PC-9 (cell line): ENCODE results near the gene PLB1. TPM values are rescaled to one million over a fixed set of nuclear protein-coding genes. Genes with fewer than 3 reads are reported as not detected.

Experiments
- BruUV-seq: library from RNA; stranded (reverse); fragments of 400-500 nt; replicated peaks from 2 replicates; lab custom pipeline; 2021; lab: Mats Ljungman, UMichigan
- CTCF ChIA-PET: fragments of 300-600 bp; sonication (Branson Sonifier 250); formaldehyde crosslinking; loops from one replicate; lab custom pipeline; 2022; ENCODE audit warnings: antibody characterized with exemption; lab: Charles Lee
- POLR2A ChIA-PET: fragments of 300-600 bp; sonication (Branson Sonifier 250); formaldehyde crosslinking; loops from one replicate; lab custom pipeline; 2022; ENCODE audit warnings: antibody characterized with exemption; ENCODE audit not compliant: unreplicated experiment; lab: Charles Lee
- DNase-seq, 2 experiments: peaks; one replicate each; pipeline versions ENCODE4 v3.0.0 to v3.0.0-alpha.2; 2015 to 2022; ENCODE audit warnings: mixed read lengths in 1 of 2
- H2AFZ ChIP-seq: fragments of 200-600 bp; sonication (generic); 2 replicates; pipeline ENCODE4 v1.8.1; 2017; ENCODE audit warnings: antibody characterized with exemption
- H3F3A ChIP-seq: fragments of 200-600 bp; sonication (generic); 2 replicates; pipeline ENCODE4 v1.8.1; 2017; ENCODE audit warnings: antibody characterized with exemption, mild to moderate bottlenecking, low read depth; ENCODE audit not compliant: insufficient read depth
- H3K27ac ChIP-seq: fragments of 200-600 bp; sonication (generic); 2 replicates; pipeline ENCODE4 v1.6.1; 2016; ENCODE audit warnings: mixed run types
- H3K27me3 ChIP-seq: fragments of 200-600 bp; sonication (generic); 2 replicates; pipeline ENCODE4 v1.6.1; 2016; ENCODE audit warnings: low read depth, mixed run types; ENCODE audit not compliant: insufficient read depth
- H3K36me3 ChIP-seq: fragments of 200-600 bp; sonication (generic); 2 replicates; pipeline ENCODE4 v1.6.1; 2016; ENCODE audit warnings: low read depth, mixed run types
- H3K4me1 ChIP-seq: fragments of 200-600 bp; sonication (generic); replicated peaks from 2 replicates; pipeline ENCODE4 v1.6.1; 2016; ENCODE audit warnings: mixed run types; ENCODE audit not compliant: insufficient read depth
- H3K4me2 ChIP-seq: fragments of 200-600 bp; sonication (generic); 2 replicates; pipeline ENCODE4 v1.6.1; 2017; ENCODE audit warnings: mixed run types
- H3K4me3 ChIP-seq: fragments of 200-600 bp; sonication (generic); 2 replicates; pipeline ENCODE4 v1.6.1; 2016; ENCODE audit warnings: mixed run types
- H3K79me2 ChIP-seq: fragments of 200-600 bp; sonication (generic); 2 replicates; pipeline ENCODE4 v1.6.1; 2017; ENCODE audit warnings: low read depth, mixed run types
- H3K9me2 ChIP-seq: fragments of 200-600 bp; sonication (generic); 2 replicates; pipeline ENCODE4 v1.8.1; 2017; ENCODE audit warnings: mild to moderate bottlenecking; ENCODE audit not compliant: insufficient read depth
- H3K9me3 ChIP-seq: fragments of 200-600 bp; sonication (generic); 2 replicates; pipeline ENCODE4 v1.8.1; 2016; ENCODE audit warnings: low read depth; ENCODE audit not compliant: insufficient read depth
- H4K20me1 ChIP-seq: fragments of 200-600 bp; sonication (generic); 2 replicates; pipeline ENCODE4 v1.8.1; 2017; ENCODE audit not compliant: insufficient read depth
- CTCF ChIP-seq: fragments of 200-600 bp; sonication (generic); conservative IDR thresholded peaks from 2 replicates; pipeline ENCODE4 v1.6.1; 2017; ENCODE audit warnings: mixed run types, antibody characterized with exemption, mild to moderate bottlenecking, moderate library complexity
- EZH2 ChIP-seq: fragments of 200-600 bp; sonication (generic); IDR thresholded peaks from 2 replicates; pipeline ENCODE4 v1.8.0; 2017; ENCODE audit warnings: antibody characterized with exemption, low read depth
- intact Hi-C: fragments of 100-400 bp; cut with micrococcal nuclease; formaldehyde crosslinking; loops from one replicate; pipeline ENCODE4 v1.10.0; 2022; ENCODE audit not compliant: unreplicated experiment
- total RNA-seq: library from RNA; stranded (reverse); gene quantifications from 2 replicates; pipeline ENCODE4 v1.2.3, GENCODE V29; 2021

PLB1 gene
- total RNA-seq, 1 experiment from 2014 or later, result 2.7 TPM

- DNase-seq, result no peak
- Histone ChIP-seq H3K9me3 (no peaks in the 10 kb centered on the region), H3K4me1 (peaks cover 7% of the 10 kb centered on the region; the same call in 1 of the 2 replicates), H3K27ac (no peak overlapping the region), H3K27me3 (no peaks in the 10 kb centered on the region), H2AFZ (no peak overlapping the region), H3K4me3 (no peak overlapping the region), H3F3A (no peaks in the 10 kb centered on the region), H4K20me1 (no peaks in the 10 kb centered on the region), H3K79me2 (no peaks in the 10 kb centered on the region), H3K36me3 (no peaks in the 10 kb centered on the region), H3K9me2 (peaks cover 4% of the 10 kb centered on the region; the same call in 1 of the 2 replicates), H3K4me2 (no peak overlapping the region)
- BruUV-seq, result no TSS peak
- POLR2A ChIA-PET, result no interaction called here
- intact Hi-C loops, result no loop called here
- CTCF ChIA-PET, result no interaction called here
- TF ChIP-seq CTCF (no peak), EZH2 (no peak)
Measured at GRCh38 chr2:28488858-28489575, 6.8 kb upstream of the PLB1 start.

- H3K27ac ChIP-seq, result no peak overlapping the region
- TF ChIP-seq EZH2 (no peak), CTCF (no peak)
- no peak for DNase-seq
- intact Hi-C loops, result no loop called here
- ChIA-PET CTCF (no interaction called here), POLR2A (no interaction called here)
- peaks cover 4% of the 10 kb centered on the region; the same call in 1 of the 2 replicates for H3K9me2 ChIP-seq
- no TSS peak for BruUV-seq
- H3F3A ChIP-seq, result no peaks in the 10 kb centered on the region
- no peaks in the 10 kb centered on the region for H3K27me3 ChIP-seq
- no peaks in the 10 kb centered on the region for H3K79me2 ChIP-seq
- H3K4me1 ChIP-seq, result peaks cover 7% of the 10 kb centered on the region; the same call in 1 of the 2 replicates
- H4K20me1 ChIP-seq, result no peaks in the 10 kb centered on the region
- no peaks in the 10 kb centered on the region for H3K36me3 ChIP-seq
- H3K4me2 ChIP-seq, result no peak overlapping the region
- no peak overlapping the region for H3K4me3 ChIP-seq
- H3K9me3 ChIP-seq, result no peaks in the 10 kb centered on the region
- no peak overlapping the region for H2AFZ ChIP-seq
Measured at GRCh38 chr2:28490558-28490957, 5.3 kb upstream of the PLB1 start.

- CTCF ChIA-PET, result interaction anchor here (0.6 kb wide), 2 partner anchors 19 to 25 kb away, joined by 3 to 5 read pairs; no protein-coding TSS in a partner anchor
- no peak overlapping the region for H3K4me3 ChIP-seq
- H3K79me2 ChIP-seq, result no peaks in the 10 kb centered on the region
- H3K4me1 ChIP-seq, result peaks cover 7% of the 10 kb centered on the region; the same call in 1 of the 2 replicates
- TF ChIP-seq EZH2, result no peak
- TF ChIP-seq CTCF, result no peak
- no peak overlapping the region for H3K4me2 ChIP-seq
- no peaks in the 10 kb centered on the region for H3K9me3 ChIP-seq
- H3F3A ChIP-seq, result no peaks in the 10 kb centered on the region
- BruUV-seq, result no TSS peak
- no peaks in the 10 kb centered on the region for H4K20me1 ChIP-seq
- no peak overlapping the region for H3K27ac ChIP-seq
- H3K36me3 ChIP-seq, result no peaks in the 10 kb centered on the region
- H2AFZ ChIP-seq, result no peak overlapping the region
- intact Hi-C loops, result no loop called here
- no peaks in the 10 kb centered on the region for H3K27me3 ChIP-seq
- H3K9me2 ChIP-seq, result no peaks in the 10 kb centered on the region
- POLR2A ChIA-PET, result interaction anchor here (0.6 kb wide), 2 partner anchors 10 to 55 kb away, joined by 3 to 7 read pairs; no protein-coding TSS in a partner anchor
- DNase-seq, result no peak
Measured at GRCh38 chr2:28492282-28492681, 3.6 kb upstream of the PLB1 start.
